ENCODE data around the gene IL1RAPL1. TPM values are rescaled to one million over a fixed set of nuclear protein-coding genes. Genes with fewer than 3 reads are reported as not detected.

IL1RAPL1 gene
- total RNA-seq, 2 experiments from 2014 or later = not detected

GRCh38 chrX:28851871-28852270, 264.6 kb downstream of the IL1RAPL1 start:
- Mint-ChIP-seq H3K4me3 (no peak overlapping the region), H3K27me3 (no peaks in the 10 kb centered on the region), H3K36me3 (ENCODE audit: low read depth) (no peaks in the 10 kb centered on the region), H3K27ac (no peak overlapping the region), H3K4me1 (ENCODE audit: low read depth) (no peaks in the 10 kb centered on the region), H3K9me3 (no peaks in the 10 kb centered on the region)
- ATAC-seq (ENCODE audit: poor library complexity) (no peak), DNase-seq (no peak)
- intact Hi-C loops (cut with DNase I, micrococcal nuclease) = no loop called here
- Histone ChIP-seq H3K9me3 (ENCODE audit: control insufficient read depth in 1 of 2, insufficient read depth in 1 of 2, low read length in 2 of 2) (no peaks in the 10 kb centered on the region), H3K36me3 (ENCODE audit: insufficient read depth, low read length) (no peaks in the 10 kb centered on the region), H3K27ac (ENCODE audit: low read depth in 1 of 2, low read length in 2 of 2) (no peak overlapping the region), H3K4me3 (ENCODE audit: low read length) (no peak overlapping the region), H3K4me1 (ENCODE audit: insufficient read depth, low read length) (no peaks in the 10 kb centered on the region), H3K27me3 (ENCODE audit: control insufficient read depth in 1 of 2, insufficient read depth in 2 of 2, low read length in 2 of 2) (no peaks in the 10 kb centered on the region)
- ChIA-PET CTCF (no interaction called here), POLR2A (no interaction called here)
- TF ChIP-seq, protein P1, sequence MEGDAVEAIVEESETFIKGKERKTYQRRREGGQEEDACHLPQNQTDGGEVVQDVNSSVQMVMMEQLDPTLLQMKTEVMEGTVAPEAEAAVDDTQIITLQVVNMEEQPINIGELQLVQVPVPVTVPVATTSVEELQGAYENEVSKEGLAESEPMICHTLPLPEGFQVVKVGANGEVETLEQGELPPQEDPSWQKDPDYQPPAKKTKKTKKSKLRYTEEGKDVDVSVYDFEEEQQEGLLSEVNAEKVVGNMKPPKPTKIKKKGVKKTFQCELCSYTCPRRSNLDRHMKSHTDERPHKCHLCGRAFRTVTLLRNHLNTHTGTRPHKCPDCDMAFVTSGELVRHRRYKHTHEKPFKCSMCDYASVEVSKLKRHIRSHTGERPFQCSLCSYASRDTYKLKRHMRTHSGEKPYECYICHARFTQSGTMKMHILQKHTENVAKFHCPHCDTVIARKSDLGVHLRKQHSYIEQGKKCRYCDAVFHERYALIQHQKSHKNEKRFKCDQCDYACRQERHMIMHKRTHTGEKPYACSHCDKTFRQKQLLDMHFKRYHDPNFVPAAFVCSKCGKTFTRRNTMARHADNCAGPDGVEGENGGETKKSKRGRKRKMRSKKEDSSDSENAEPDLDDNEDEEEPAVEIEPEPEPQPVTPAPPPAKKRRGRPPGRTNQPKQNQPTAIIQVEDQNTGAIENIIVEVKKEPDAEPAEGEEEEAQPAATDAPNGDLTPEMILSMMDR (IDR thresholded peaks at IDR 0.05) = no peak

GRCh38 chrX:28854637-28855036, 267.4 kb downstream of the IL1RAPL1 start:
- Histone ChIP-seq H3K4me3 (ENCODE audit: low read length) (no peak overlapping the region), H3K36me3 (ENCODE audit: insufficient read depth, low read length) (no peaks in the 10 kb centered on the region), H3K4me1 (ENCODE audit: insufficient read depth, low read length) (no peaks in the 10 kb centered on the region), H3K27ac (ENCODE audit: low read depth in 1 of 2, low read length in 2 of 2) (no peak overlapping the region), H3K9me3 (ENCODE audit: control insufficient read depth in 1 of 2, insufficient read depth in 1 of 2, low read length in 2 of 2) (no peaks in the 10 kb centered on the region), H3K27me3 (ENCODE audit: control insufficient read depth in 1 of 2, insufficient read depth in 2 of 2, low read length in 2 of 2) (no peaks in the 10 kb centered on the region)
- Mint-ChIP-seq H3K4me1 (ENCODE audit: low read depth) (no peaks in the 10 kb centered on the region), H3K27ac (no peak overlapping the region), H3K27me3 (no peaks in the 10 kb centered on the region), H3K4me3 (no peak overlapping the region), H3K9me3 (no peaks in the 10 kb centered on the region), H3K36me3 (ENCODE audit: low read depth) (no peaks in the 10 kb centered on the region)
- TF ChIP-seq, protein P1 (IDR thresholded peaks at IDR 0.05) = no peak
- CTCF ChIA-PET = no interaction called here
- DNase-seq = no peak
- POLR2A ChIA-PET = no interaction called here
- intact Hi-C loops (cut with DNase I, micrococcal nuclease) = no loop called here
- ATAC-seq (ENCODE audit: poor library complexity) = no peak

DNA sequence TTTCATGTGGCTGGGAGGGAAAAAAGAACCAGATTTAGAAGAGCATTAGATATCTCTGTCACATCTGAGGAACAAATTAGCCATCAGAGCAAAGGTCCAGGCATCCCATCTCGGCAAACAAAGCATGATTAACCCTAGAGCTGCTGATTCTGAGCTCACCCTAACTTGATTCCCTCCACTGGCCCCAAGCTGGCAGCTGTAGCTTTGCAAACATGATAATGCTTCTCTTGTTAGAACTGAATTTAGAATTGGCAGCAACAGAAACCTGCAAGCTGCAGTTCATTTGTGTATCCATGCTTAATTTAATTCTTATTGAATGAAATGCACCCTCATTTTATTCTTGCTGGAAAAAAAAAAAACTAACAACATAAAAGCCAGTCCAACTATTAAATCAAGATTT, 289.2 kb downstream of the IL1RAPL1 start:
- POLR2A ChIA-PET = no interaction called here
- Mint-ChIP-seq H3K9me3 (no peaks in the 10 kb centered on the region), H3K27me3 (no peaks in the 10 kb centered on the region), H3K27ac (no peak overlapping the region), H3K4me3 (no peak overlapping the region), H3K36me3 (ENCODE audit: low read depth) (no peaks in the 10 kb centered on the region), H3K4me1 (ENCODE audit: low read depth) (no peaks in the 10 kb centered on the region)
- TF ChIP-seq, protein P1 (IDR thresholded peaks at IDR 0.05) = no peak
- Histone ChIP-seq H3K27me3 (ENCODE audit: control insufficient read depth in 1 of 2, insufficient read depth in 2 of 2, low read length in 2 of 2) (no peaks in the 10 kb centered on the region), H3K36me3 (ENCODE audit: insufficient read depth, low read length) (no peaks in the 10 kb centered on the region), H3K9me3 (ENCODE audit: control insufficient read depth in 1 of 2, insufficient read depth in 1 of 2, low read length in 2 of 2) (peaks cover 0 to 9% of the 10 kb centered on the region in 2 experiments), H3K4me3 (ENCODE audit: low read length) (no peak overlapping the region), H3K27ac (ENCODE audit: low read depth in 1 of 2, low read length in 2 of 2) (no peak overlapping the region), H3K4me1 (ENCODE audit: insufficient read depth, low read length) (no peaks in the 10 kb centered on the region)
- CTCF ChIA-PET = no interaction called here
- DNase-seq (no peak), ATAC-seq (ENCODE audit: poor library complexity) (no peak)
- intact Hi-C loops (cut with DNase I, micrococcal nuclease) = no loop called here

Measured in CD4-positive, alpha-beta T cell (primary cell).